GM23338 (cell line): ENCODE results near the gene MXRA7. TPM values are rescaled to one million over a fixed set of nuclear protein-coding genes. Genes with fewer than 3 reads are reported as not detected.
"Not testable (repeated sequence)": the region's sequence is repeated elsewhere in the genome, so short reads cannot be mapped to it uniquely, and the experiment has no call there.

ENCODE experiments used
- ATAC-seq: fragments of 200-7000 bp; cut with Tn5 transposase; 3 replicates; pipeline ENCODE4 v1.9.1; 2020
- DNase-seq: peaks from one replicate; pipeline ENCODE4 v3.0.0-alpha.2; 2015; ENCODE audit warnings: low spot score
- H2AFZ ChIP-seq: fragments of 200-600 bp; sonication (generic); 2 replicates; pipeline ENCODE4 v1.8.0; 2016; ENCODE audit warnings: antibody characterized with exemption, mild to moderate bottlenecking, moderate library complexity
- H3F3A ChIP-seq: fragments of 200-600 bp; sonication (generic); replicated peaks from 2 replicates; pipeline ENCODE4 v1.8.0; 2017; ENCODE audit warnings: antibody characterized with exemption, mixed run types, low read depth
- H3K27ac ChIP-seq: fragments of 200-600 bp; sonication (generic); 2 replicates; pipeline ENCODE4 v1.6.1; 2016; ENCODE audit warnings: low read depth
- H3K27me3 ChIP-seq: fragments of 200-600 bp; sonication (generic); 2 replicates; pipeline ENCODE4 v1.8.0; 2016; ENCODE audit warnings: mild to moderate bottlenecking, mixed run types, moderate library complexity; ENCODE audit not compliant: insufficient read depth
- H3K36me3 ChIP-seq: fragments of 200-600 bp; sonication (generic); 2 replicates; pipeline ENCODE4 v1.8.0; 2016; ENCODE audit warnings: mild to moderate bottlenecking; ENCODE audit not compliant: insufficient read depth
- H3K4me1 ChIP-seq: fragments of 200-600 bp; sonication (generic); 2 replicates; pipeline ENCODE4 v1.8.0; 2016; ENCODE audit warnings: mild to moderate bottlenecking, moderate library complexity; ENCODE audit not compliant: insufficient read depth
- H3K4me2 ChIP-seq: fragments of 200-600 bp; sonication (generic); 2 replicates; pipeline ENCODE4 v1.7.1; 2017; ENCODE audit warnings: mixed run types
- H3K4me3 ChIP-seq: fragments of 200-600 bp; sonication (generic); 2 replicates; pipeline ENCODE4 v1.6.1; 2016; ENCODE audit warnings: mixed run types
- H3K79me2 ChIP-seq: fragments of 200-600 bp; sonication (generic); replicated peaks from 2 replicates; pipeline ENCODE4 v1.8.0; 2017; ENCODE audit warnings: mild to moderate bottlenecking; ENCODE audit not compliant: insufficient read depth
- H3K9me2 ChIP-seq: fragments of 200-600 bp; sonication (generic); 2 replicates; pipeline ENCODE4 v1.8.0; 2017; ENCODE audit not compliant: insufficient read depth
- H4K20me1 ChIP-seq: fragments of 200-600 bp; sonication (generic); replicated peaks from 2 replicates; pipeline ENCODE4 v1.8.0; 2017; ENCODE audit warnings: mild to moderate bottlenecking; ENCODE audit not compliant: insufficient read depth
- H3K27ac Mint-ChIP-seq: 2 replicates; pipeline ENCODE4 v1.8.0; 2020; ENCODE audit warnings: inconsistent platforms, mild to moderate bottlenecking, moderate library complexity, mixed read lengths
- H3K27me3 Mint-ChIP-seq: 3 replicates; pipeline ENCODE4 v1.8.0; 2022; ENCODE audit warnings: low read depth, mild to moderate bottlenecking, moderate library complexity, mixed read lengths, inconsistent platforms; ENCODE audit not compliant: insufficient read depth, poor library complexity
- H3K36me3 Mint-ChIP-seq: 3 replicates; pipeline ENCODE4 v1.8.0; 2021; ENCODE audit warnings: low read depth, mild to moderate bottlenecking, inconsistent platforms, moderate library complexity, mixed read lengths
- H3K4me1 Mint-ChIP-seq: 3 replicates; pipeline ENCODE4 v1.8.0; 2020; ENCODE audit warnings: mild to moderate bottlenecking, inconsistent platforms, mixed read lengths
- H3K4me3 Mint-ChIP-seq: 3 replicates; pipeline ENCODE4 v1.8.0; 2021; ENCODE audit warnings: moderate library complexity, mild to moderate bottlenecking, inconsistent platforms, mixed read lengths
- H3K9me3 Mint-ChIP-seq: 3 replicates; pipeline ENCODE4 v1.8.0; 2020; ENCODE audit warnings: moderate library complexity, mild to moderate bottlenecking, inconsistent platforms, mixed read lengths
- CREB1 ChIP-seq: fragments of 250-450 bp; sonication (Bioruptor Pico); IDR thresholded peaks from 2 replicates; pipeline ENCODE4 v1.5.0; 2020; ENCODE audit warnings: low read depth, mild to moderate bottlenecking, moderate library complexity
- EZH2phosphoT487 ChIP-seq: fragments of 200-600 bp; sonication (generic); IDR thresholded peaks from one replicate; pipeline ENCODE4 v1.8.1; 2018; ENCODE audit warnings: antibody characterized with exemption; ENCODE audit not compliant: unreplicated experiment
- JUNB ChIP-seq: IDR thresholded peaks from one replicate; pipeline ENCODE4 v1.6.1; 2016; ENCODE audit warnings: antibody characterized with exemption; ENCODE audit not compliant: unreplicated experiment
- NANOG ChIP-seq: IDR thresholded peaks from 2 replicates; pipeline ENCODE4 v1.6.1; 2016; ENCODE audit warnings: antibody characterized with exemption, borderline replicate concordance
- POLR2AphosphoS5 ChIP-seq: IDR thresholded peaks from 2 replicates; pipeline ENCODE4 v1.6.1; 2016; ENCODE audit warnings: antibody characterized with exemption, low read depth
- REST ChIP-seq: IDR thresholded peaks from one replicate; pipeline ENCODE4 v1.6.1; 2018; ENCODE audit warnings: antibody characterized with exemption; ENCODE audit not compliant: unreplicated experiment
- STAT1 ChIP-seq: IDR thresholded peaks from one replicate; pipeline ENCODE4 v1.6.1; 2016; ENCODE audit warnings: antibody characterized with exemption; ENCODE audit not compliant: unreplicated experiment
- ZNF114 ChIP-seq: fragments of 250-450 bp; sonication (Bioruptor Pico); IDR thresholded peaks from 2 replicates; pipeline ENCODE4 v1.5.0; 2020; ENCODE audit warnings: mild to moderate bottlenecking, moderate library complexity
- ZNF331 ChIP-seq: fragments of 250-450 bp; sonication (Bioruptor Pico); IDR thresholded peaks from 2 replicates; pipeline ENCODE4 v1.5.0; 2020; ENCODE audit warnings: low read depth, mild to moderate bottlenecking, moderate library complexity
- ZNF462 ChIP-seq: fragments of 250-450 bp; sonication (Bioruptor Pico); IDR thresholded peaks from 2 replicates; pipeline ENCODE4 v1.5.0; 2020; ENCODE audit warnings: mild to moderate bottlenecking, moderate library complexity
- polyA plus RNA-seq: library from polyadenylated mRNA; unstranded; fragments of >200 nt; fragmentation: Nextera tagmentation; extraction: Ambion mirVana; gene quantifications from 2 replicates; pipeline ENCODE4 v1.2.1, GENCODE V29; 2016
- total RNA-seq: library from RNA; depleted of rRNA; stranded (reverse); fragments of >200 nt; shearing (Covaris generic); gene quantifications from 2 replicates; pipeline ENCODE4 v1.2.3, GENCODE V29; 2014
- TF ChIP-seq, protein P1 (sequence below), 2 experiments: fragments of 200-600 bp in 1 of 2; sonication (generic) in 1 of 2; conservative IDR thresholded peaks; 2 replicates each; pipeline versions ENCODE4 v1.5.1 to v1.6.1; 2016 to 2017; ENCODE audit warnings: antibody characterized with exemption in 2 of 2, low read depth in 2 of 2, mild to moderate bottlenecking in 2 of 2, moderate library complexity in 1 of 2

Gene MXRA7
- total and polyA plus RNA-seq, 2 experiments from 2014 or later, result 12.1 to 46.6 TPM

GRCh38 chr17:76713765-76714164 is 3.0 kb upstream of the MXRA7 start:
- Mint-ChIP-seq H3K4me1 (peaks cover 23% of the 10 kb centered on the region), H3K9me3 (no peaks in the 10 kb centered on the region), H3K4me3 (no peak overlapping the region), H3K36me3 (peaks cover 25% of the 10 kb centered on the region; the same call in 2 of the 3 replicates), H3K27me3 (peaks cover 27% of the 10 kb centered on the region), H3K27ac (no peak overlapping the region)
- no peak for DNase-seq
- H3K4me2 ChIP-seq, result no peak overlapping the region
- H3K9me2 ChIP-seq, result no peaks in the 10 kb centered on the region
- H3K27me3 ChIP-seq, result peaks cover 15% of the 10 kb centered on the region
- H2AFZ ChIP-seq, result no peak overlapping the region
- H3K27ac ChIP-seq, result no peak overlapping the region
- no peak for TF ChIP-seq EZH2phosphoT487
- TF ChIP-seq ZNF331 (CRISPR knock-in tag), result no peak
- TF ChIP-seq STAT1, result no peak
- no peak for TF ChIP-seq ZNF462 (CRISPR knock-in tag)
- TF ChIP-seq REST, result no peak
- no peak for TF ChIP-seq JUNB
- no peak for TF ChIP-seq ZNF114
- TF ChIP-seq, protein P1, sequence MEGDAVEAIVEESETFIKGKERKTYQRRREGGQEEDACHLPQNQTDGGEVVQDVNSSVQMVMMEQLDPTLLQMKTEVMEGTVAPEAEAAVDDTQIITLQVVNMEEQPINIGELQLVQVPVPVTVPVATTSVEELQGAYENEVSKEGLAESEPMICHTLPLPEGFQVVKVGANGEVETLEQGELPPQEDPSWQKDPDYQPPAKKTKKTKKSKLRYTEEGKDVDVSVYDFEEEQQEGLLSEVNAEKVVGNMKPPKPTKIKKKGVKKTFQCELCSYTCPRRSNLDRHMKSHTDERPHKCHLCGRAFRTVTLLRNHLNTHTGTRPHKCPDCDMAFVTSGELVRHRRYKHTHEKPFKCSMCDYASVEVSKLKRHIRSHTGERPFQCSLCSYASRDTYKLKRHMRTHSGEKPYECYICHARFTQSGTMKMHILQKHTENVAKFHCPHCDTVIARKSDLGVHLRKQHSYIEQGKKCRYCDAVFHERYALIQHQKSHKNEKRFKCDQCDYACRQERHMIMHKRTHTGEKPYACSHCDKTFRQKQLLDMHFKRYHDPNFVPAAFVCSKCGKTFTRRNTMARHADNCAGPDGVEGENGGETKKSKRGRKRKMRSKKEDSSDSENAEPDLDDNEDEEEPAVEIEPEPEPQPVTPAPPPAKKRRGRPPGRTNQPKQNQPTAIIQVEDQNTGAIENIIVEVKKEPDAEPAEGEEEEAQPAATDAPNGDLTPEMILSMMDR (conservative IDR thresholded peaks at IDR 0.05; ENCODE audit: low read depth in 2 of 2), result no peak
- TF ChIP-seq CREB1 (CRISPR knock-in tag), result no peak
- TF ChIP-seq POLR2AphosphoS5, result no peak
- no peak for TF ChIP-seq NANOG
- no peak overlapping the region for H3K4me3 ChIP-seq
- peaks cover 5% of the 10 kb centered on the region; the same call in 1 of the 2 replicates for H4K20me1 ChIP-seq
- H3K79me2 ChIP-seq, result 0 out of 2 replicates have a peak, but pooled peaks cover 7% of the 10 kb centered on the region
- ATAC-seq, result no peak
- H3K4me1 ChIP-seq, result peaks cover 21% of the 10 kb centered on the region
- H3K36me3 ChIP-seq, result peaks cover 12% of the 10 kb centered on the region
- H3F3A ChIP-seq, result peaks cover 6% of the 10 kb centered on the region; the same call in 1 of the 2 replicates

DNA sequence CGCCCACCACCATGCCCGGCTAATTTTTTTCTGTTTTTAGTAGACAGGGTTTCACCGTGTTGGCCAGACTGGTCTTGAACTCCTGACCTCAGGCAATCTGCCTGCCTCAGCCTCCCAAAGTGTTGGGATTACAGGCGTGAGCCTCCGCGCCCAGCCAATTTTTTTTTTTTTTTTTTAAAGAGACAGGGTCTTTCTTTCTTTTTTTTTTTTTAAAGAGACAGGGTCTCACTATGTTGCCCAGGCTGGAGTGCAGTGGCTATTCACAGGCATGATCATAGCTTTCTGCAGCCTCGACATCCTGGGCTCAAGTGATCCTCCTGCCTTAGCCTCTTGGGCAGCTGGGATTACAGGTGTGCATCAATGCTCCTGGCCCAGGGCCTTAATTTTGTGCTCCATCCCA is 1.6 kb upstream of the MXRA7 start:
- H4K20me1 ChIP-seq, H3K4me3 Mint-ChIP-seq, H2AFZ ChIP-seq, H3K4me3 ChIP-seq, H3K79me2 ChIP-seq, H3K9me3 Mint-ChIP-seq, H3K27ac ChIP-seq, H3K27ac Mint-ChIP-seq, DNase-seq, ATAC-seq, H3F3A ChIP-seq, H3K4me2 ChIP-seq, H3K9me2 ChIP-seq: not testable (repeated sequence)
- H3K27me3 ChIP-seq, result peaks cover 18% of the 10 kb centered on the region
- Mint-ChIP-seq H3K36me3 (peaks cover 17% of the 10 kb centered on the region; the same call in 2 of the 3 replicates), H3K27me3 (peaks cover 35% of the 10 kb centered on the region), H3K4me1 (peaks cover 36% of the 10 kb centered on the region)
- H3K4me1 ChIP-seq, result peaks cover 30% of the 10 kb centered on the region
- H3K36me3 ChIP-seq, result peaks cover 10% of the 10 kb centered on the region; the same call in 1 of the 2 replicates
